Hematopoietic multipotent progenitor cell treated with erythropoietin and hydrocortisone succinate and interleukin-3 and kit ligand, for 15 days (in vitro differentiated cells): ENCODE measurements around the gene CAMK1D.

Experiments
- DNase-seq: peaks from one replicate; pipeline ENCODE4 v3.0.0-alpha.2; 2015; ENCODE audit warnings: low spot score

The CAMK1D gene

DNA sequence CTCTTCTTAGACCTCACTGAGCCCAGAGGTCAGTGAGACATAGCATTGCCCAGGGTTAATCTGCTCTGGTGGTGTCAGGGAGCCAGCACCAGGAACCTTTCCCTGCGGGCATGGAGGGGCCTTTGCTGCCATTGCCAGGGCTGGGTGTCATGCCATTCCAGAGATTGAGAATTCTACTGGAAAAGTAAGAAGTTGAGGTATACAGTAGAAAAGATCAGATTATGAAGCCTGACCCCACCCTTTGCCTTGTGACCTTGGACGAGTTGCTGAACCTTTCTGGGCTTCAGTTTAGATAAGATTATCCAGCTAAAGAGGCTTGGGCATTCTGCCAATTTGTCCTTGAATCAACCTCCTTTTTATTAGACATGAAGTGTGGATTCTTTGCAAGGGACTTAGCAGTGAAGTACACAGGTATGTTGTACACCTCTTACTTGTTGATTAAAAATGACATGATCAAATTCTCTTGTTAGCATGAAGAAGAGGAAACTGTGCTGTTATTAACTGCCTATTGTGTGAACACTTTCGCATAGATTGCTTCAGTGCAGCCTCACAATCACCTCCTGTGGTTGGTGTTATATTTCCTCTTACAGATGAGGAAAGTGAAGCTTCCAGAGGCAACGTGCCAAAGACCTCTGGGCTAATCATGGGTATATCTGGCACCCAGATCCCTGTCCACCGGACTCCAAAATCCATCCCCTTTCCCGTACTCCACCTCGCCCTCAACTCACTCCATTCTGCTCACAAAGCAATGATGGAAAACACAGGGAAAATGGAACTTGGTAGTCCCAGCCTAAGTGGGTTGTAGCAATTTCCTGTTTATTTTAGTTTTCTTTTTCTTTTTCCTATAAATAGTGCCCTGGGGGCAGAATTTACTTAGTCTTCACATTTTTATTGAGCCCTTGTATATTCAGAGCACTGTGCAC lies 151.3 kb downstream of the CAMK1D start:
- peak; percentile 52 for DNase-seq

DNA sequence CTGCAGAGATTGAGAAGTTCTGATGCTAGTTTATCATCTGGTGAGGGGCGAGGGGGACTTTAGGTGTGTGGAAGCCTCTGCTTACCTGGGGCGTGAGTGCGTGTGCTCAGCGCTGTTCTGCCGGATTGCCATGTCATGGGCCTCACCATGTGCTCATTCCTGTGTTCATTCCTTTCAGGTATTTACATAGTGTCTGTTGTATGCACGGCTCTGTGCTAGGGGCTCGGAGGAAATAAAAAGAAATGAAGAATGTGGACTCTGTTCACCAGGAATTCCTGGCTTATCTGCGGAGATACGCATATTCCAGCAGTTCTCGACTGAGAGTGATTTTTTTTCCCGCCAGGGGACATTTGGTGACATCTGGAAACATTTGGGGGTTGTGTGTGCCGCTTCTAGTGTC lies 152.0 kb downstream of the CAMK1D start:
- DNase-seq: no peak

DNA sequence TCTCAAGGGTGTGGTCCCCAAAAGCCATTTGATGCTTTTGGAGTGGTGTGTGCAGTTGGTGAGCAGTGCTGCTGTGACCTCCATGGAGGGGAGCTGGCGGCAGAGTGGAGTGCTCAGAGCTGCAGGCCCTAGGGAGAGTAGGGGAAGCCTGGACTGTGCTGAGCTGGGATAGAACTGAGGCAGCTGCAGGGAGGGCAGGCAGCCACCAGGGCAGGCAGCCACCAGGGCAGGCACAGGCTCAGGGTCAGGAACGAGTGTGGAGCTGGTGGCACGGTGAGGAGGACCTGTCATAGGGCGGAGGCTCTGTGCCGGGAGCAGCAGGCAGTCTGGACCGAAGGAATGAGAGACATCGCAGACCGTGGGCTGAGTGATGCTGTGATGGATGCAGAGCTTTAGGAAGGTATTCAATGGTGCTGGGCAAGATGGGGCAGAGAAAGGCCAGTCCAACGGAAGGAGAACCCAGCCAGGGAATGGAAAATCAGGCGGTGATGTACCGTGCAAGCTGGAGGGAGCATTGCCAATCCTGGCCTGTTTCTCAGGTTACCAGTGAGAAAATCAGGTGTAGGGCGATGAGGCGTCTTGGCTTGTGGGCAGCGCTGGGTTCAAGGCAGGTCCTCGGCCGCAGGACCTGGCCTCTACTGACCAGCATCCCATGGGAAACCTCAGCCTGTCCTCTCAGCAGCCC lies 152.6 kb downstream of the CAMK1D start:
- DNase-seq: no peak

DNA sequence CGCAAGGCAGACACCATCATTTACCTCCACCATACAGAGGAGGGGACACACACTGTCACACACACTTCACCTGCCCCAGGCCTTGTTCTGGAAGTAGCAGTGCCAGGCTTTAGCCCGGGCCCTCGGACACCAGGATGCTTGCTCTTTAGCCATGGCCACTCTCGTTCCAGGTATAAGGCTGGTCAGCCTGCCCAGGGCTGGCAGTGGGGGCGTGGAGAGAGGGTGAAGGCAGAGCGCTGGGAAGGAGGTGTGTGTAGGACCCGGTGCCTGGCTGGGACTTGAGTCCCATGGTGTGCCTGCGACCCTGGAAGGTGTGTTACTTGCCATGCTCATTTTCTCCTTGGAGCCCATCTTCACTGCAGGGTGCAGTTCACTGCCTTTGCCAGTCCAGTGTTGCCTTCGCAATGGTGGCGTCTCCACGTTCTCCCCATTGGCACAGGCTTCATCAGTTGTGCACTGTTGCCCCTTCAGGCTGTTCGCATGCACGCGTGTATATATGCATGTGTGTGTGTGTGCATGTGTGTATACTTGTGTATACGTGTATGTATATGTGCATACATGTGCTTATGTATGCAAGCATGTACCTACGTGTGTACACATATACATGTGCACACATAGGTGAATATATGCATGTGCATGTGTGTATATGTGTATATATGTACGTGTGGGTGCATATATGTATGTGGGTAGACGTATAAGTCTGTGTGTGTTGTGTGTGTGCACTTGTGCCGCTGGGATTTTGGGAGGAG lies 153.4 kb downstream of the CAMK1D start:
- no peak for DNase-seq

DNA sequence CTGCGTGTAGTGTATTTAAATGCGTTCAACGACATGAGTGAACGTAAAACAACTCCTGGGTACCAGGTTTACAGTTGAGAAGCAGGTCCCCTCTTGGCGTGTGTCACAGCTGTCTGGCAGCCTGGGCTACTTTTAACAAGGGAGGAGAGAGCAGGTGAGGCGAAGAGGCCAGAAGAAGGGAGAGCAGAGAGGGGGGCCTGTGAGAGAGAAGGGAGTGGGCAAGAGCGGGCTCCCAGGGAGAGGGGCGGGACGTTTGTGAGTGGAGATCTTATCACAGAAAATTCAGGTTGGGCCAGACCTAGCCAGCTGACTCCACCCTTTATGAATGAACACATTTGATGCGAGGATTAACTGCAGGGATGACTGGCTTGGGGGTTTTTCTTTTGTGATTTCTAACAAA lies 154.0 kb downstream of the CAMK1D start:
- no peak for DNase-seq

DNA sequence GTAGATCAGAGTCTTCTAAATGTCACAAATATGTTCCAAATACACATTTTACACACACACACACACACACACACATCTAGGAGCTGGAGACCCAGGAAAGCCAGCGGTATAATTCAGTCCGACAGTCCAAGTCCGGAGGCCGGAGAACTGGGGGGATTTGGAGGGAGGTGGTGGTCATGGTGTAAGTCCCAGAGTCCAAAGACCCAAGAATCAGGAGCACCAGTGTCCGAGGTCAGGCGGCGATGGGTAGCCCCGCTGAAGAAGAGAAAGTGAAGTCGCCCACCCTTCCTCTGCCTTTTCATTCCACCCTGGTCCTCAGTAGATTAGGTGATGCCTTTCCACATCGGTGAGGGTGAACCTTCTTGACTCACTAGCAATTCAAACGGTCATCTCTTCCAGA lies 154.8 kb downstream of the CAMK1D start:
- no peak for DNase-seq

DNA sequence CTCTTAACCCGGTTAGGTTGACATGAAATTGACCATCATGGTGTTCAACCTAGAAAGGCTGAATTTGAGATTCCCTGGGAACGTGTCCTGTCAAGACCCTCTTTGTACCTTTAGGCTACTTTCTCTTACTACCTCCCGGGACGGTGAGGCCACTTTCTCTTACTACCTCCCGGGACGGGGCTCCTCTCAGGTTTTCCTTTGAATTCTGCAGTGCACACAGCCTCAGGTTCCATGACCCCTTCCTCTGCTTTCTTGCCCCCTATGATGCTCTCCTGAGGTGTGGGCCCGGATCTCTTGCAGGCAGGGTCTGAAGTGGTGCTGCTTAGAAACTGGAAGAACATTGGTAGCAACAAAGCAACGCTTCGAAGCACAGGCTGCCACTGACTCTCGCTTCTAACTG lies 155.3 kb downstream of the CAMK1D start:
- DNase-seq: no peak

DNA sequence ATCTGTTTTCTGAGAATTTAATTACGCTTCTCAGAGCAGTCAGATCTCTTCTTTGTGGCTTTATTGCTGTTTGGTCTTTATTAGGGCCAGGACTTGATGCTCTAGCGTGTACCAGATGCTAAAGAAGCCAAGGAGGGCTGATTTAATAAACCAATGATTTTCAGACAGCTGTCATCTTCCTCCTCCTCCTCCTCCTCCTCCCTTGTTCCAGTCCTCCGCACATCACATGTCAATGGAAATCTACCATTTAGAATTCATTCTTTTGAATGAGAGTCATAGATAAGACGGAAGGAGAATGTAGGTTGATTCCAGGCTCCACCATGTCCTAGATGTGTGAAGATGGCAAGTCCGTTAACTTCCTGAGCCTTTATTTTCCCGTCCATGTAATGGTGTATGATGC lies 156.3 kb downstream of the CAMK1D start:
- no peak for DNase-seq

DNA sequence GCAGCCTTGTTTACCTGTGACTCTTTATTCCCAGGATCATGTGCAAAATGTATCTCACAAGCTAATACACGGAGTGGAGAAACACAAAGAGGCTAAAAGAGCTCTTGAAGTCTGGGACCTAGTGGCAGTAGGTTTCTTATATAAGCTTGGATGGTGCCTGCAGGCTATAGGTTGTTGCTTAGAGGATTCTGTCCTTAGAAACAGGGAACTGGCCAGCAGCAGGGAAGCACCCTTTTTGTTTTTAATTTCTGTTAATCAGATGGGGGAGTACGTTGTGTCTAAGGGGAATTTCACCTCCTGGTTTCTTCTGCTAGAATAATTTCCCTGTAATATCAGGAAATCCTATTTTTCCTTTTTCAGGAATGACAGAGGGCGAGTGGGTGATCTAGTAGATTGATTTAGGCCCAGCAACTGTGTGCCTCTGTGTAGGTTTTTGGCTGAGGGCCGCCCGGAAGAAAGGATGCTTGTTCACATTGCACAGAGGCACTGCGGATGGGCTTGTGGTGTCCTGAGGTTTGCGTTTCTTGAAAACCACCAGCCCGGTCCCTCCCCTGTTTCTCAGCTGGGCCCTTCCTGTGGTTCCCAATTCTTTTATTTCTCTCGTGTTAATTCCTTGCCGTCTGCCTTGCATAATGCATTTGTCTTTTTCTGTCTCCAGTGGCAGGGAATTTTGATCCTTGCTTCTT lies 158.0 kb downstream of the CAMK1D start:
- DNase-seq: no peak

DNA sequence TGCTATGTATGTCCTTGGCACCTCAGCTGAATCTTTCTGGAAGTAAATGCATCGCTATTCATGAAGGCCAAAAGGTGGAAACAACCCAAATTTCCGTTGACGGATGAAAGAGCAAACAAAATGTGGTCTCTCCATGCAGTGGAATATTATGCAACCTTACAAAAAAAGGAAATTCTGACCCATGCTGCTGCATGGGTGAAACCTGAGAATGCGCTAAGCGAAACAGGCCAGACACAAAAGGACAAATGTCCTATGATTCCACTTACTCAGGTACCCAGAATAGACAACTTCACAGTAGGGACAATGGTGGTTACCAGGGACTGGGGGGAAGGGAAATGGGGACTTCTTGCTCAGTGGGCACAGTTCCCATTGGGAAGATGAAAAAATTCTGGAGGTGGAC lies 158.8 kb downstream of the CAMK1D start:
- no peak for DNase-seq

DNA sequence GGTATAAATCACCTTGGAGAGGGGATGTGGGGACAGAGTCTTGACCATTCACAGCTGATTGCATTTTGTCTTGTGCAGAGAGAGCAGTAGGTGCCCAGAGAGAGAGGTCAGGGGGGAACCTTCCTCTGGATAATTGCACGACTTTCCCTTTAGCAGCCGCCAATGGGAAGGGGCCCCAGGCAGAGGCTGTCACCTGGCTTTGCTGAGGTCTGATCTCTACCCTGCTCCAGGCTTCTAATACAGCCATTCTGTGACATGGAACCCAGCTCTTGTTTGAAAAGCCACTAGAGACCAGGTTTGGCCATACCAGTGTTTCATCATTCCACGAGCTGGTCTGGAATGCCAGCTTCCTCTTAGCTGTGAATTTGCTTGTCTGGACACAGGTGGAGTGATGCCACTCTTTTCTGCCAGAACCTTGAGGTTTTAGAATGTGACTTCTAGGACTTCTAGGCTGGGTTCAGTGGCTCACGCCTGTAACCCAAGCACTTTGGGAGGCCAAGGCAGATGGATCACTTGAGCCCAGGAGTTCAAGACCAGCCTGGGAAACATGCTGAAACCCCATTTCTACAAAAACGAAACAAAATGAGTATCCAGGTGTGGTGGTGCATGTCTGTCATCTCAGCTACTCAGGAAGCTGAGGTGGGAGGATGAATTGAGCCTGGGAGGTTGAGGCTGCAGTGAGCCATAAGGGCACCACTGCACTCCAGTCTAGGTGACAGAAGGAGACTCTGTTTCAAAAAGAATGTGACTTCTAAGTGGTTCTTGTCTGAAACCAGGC lies 159.9 kb downstream of the CAMK1D start:
- no peak for DNase-seq

DNA sequence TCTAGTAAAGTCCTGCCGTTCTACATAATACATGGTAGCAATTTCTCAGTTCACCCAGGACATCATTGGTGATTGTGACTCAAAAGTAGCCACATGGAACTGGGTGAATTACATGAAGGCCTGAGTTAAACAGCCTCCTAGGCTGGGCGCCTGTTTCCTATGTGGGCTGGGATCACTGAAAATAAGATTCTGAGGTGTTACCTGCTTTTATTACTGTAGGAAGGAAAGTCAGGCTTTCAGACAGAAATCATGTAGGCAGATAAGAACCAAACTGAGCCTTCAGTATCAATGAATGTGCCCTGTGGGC lies 160.4 kb downstream of the CAMK1D start:
- DNase-seq: no peak

DNA sequence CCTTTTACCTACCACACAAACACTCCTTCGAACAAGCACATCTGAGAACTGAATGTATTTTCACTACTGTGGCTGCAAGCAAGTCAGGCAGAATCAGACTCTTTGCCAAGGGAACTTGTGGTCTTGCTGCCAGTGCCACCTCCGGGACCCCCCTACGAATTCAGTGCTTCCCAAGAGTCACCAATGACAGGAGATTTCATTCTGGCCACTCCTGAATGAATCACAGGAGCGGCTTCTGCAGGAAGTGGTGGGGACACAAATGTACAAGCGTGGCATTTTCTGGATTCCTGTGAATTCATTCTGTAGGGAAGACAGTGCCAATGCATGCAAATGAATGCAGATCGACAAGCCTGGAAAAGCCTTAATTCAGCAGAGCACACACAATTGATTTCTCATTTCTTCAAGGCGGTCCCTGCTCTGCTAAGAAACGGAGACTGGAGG lies 161.2 kb downstream of the CAMK1D start:
- DNase-seq: no peak

DNA sequence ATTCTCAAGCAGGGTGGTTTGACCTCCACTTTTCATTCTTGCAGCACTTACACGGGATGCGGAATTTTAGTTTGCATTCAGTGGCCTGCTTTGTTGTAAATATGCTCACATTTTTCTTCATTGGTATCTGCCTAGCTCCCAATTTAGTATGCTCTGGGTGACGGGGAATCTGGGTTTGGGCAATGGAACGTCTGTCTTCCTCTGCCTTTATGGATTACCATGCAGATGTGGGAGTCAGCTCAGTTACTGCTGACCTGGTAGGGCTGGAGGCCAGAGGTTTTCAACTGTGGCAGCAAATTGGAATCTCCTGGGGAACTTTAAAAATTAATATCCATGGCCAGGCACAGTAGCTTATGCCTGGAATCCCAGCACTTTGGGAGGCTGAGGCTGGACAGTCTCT lies 161.6 kb downstream of the CAMK1D start:
- DNase-seq: no peak

DNA sequence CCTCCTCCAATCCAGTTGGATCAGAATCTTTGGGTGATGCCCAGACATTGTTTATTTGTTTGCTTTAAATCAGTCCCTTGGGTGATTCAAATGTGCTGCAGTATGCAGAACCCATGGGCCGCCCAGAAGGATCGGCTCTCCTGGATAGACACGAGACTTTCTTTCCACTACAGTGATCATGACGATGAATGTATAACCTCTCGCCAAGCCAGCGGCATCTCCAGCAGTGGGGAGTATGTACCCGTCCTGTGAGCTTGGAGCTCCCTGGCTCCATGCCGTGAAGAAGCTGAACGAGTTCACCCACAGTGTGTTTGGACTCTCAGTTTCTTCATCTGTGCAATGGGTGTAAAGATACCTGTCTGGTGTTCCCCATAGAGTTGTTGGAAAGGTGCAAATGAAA lies 162.3 kb downstream of the CAMK1D start:
- no peak for DNase-seq

DNA sequence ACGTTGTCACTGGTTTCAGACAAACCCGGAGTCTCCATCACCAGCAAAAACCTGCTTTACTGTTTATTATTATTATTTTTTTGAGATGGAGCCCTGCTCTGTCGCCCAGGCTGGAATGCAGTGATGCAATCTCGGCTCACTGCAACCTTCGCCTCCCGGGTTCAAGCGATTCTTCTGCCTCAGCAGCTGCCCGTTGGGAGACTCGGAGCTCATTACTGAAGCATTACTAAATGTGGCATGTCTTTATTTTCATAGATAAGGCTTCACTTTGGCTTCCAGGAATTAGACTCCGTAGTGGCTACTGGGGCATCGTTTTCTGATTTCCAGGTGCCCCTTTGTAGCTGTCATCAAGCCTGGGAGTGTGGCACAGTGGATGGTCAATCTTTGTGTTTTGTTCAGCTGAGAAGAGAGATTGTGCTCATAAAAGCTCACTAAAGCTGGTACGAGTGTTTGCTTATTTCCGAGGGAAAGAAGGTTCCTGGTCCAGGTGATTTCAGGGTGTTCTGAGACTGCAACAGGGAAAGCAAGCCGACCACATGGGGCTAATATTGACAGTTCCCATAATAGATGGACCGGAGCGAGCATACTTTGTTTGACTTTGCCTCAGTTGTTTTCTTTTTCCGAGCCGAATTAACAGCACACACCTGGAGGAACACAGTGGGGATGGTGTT lies 163.1 kb downstream of the CAMK1D start:
- no peak for DNase-seq

DNA sequence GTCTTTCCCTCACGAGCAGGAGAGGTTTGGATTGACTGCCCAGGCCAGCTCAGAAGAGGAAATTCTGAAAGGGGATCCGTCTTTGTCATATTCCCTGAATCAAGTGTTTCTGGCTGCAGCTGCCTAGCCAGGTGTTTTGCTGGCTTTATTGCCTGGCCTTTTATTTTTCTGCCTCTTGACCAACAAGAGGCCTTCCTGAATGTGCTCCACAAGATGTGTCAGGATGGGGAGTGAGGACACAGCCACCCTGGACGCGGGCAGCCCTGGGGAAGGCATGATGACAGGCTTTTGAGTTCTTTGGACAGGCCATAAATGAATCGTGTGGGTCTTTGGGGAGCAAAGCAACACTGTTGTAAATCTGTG lies 163.6 kb downstream of the CAMK1D start:
- no peak for DNase-seq

DNA sequence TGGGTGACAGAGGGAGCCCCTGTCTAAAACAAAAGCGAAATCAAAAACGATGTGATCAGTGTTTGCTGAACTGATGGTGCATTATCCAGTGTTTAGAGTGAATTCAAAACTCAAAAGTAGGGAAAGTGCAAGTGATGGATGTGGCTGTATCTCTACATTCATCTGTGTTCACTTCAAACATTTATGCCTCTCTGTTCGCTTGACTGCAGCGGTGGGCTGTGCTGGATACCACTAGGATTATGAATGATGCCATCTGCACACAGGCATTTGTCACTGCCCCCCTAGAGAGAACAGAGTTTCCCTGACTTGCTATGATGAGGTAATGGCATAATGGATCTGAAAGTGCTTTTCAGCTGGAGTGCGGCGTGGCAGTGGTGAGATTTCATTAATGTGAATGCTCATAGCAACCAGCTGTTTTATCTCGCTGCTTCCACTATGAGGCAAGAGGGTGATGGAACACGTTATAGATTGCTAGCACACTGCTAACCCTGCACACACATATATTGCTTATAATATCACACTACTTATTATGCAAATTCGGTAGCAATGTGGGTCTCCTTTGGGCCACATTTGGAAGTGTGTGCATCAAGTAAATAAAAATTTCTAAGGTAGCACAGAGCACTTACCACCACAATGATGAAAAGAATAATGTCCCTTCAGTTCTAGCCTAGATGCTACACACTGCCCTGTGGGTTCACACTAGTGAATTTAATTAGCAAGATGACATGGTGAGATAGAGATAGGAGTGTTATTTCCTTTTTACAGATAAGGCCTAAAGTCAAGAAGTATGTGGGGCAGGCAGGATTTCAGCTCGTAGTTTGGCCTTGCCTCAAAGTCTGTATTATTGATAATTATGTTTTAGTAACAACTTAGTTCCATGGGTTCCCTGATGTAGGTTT lies 164.7 kb downstream of the CAMK1D start:
- no peak for DNase-seq

DNA sequence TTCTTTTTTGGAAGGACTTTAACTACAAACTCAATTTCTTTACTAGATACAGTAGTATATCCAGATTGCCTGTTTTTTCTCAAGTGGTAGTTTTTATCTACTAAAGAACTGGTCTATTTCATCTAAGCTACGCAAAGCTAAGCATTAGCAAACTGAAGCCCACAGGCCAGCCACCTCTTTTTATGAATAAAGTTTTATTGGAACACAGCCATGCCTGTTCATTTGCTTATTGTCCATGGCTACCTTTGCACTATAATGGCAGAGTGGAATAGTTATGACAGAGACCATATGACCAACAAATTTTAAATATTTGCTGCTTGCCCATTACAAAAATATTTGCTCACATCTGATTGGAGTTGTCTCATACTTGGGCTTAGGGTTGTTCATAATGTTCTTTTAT lies 168.7 kb downstream of the CAMK1D start:
- no peak for DNase-seq

DNA sequence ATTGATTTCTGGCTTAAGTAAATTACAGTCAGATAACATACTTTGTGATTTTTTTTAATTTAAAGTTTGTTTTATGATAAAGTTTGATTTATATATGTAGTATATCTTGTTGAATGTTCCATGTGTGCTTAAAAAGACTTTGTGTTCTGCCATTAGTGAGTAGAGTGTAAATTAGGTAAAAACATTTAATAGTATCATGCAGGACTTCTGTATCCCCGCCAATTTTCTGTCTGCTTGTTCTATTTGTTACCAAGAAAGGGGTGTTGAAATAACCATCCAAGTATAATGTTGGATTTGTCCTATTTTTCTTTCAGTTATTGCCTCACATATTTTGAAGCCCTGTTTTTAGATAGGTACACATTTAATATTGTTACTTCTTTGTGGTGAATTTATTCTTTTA lies 172.1 kb downstream of the CAMK1D start:
- no peak for DNase-seq
